A549 treated with GW870086 at 1 μM for 4 hours (cell line): ENCODE results near the gene DMRT3. TPM values are rescaled to one million over a fixed set of nuclear protein-coding genes. Genes with fewer than 3 reads are reported as not detected.

Experiments used
- total RNA-seq: library from RNA; stranded (reverse); fragments of 200-300 nt; extraction: Qiagen RNA extraction; gene quantifications from 5 replicates; pipeline ENCODE4 v1.2.3, GENCODE V29; 2022; ENCODE audit warnings: low read depth

The DMRT3 gene
- total RNA-seq = not detected in 5 replicates

GRCh38 chr9:976258-976942, at the start of gene DMRT3:
DMRT3 (plus strand) TSS chr9:976655; CDS start chr9:977002, 347 bp downstream.

Other genes with a start within 250 kb of the DMRT3 start
- gene DMRT1, start 135.0 kb upstream of the DMRT3 start, total RNA-seq = 0.06 TPM in 2 of 5 replicates, not detected in the others
- gene DMRT2, start 73.7 kb downstream of the DMRT3 start, total RNA-seq = 0.08 to 0.13 TPM in 2 of 5 replicates, not detected in the others